Frontal cortex (tissue), 4 donors: ENCODE results near the gene TAB3. TPM values are rescaled to one million over a fixed set of nuclear protein-coding genes. Genes with fewer than 3 reads are reported as not detected.
"Not testable (repeated sequence)": the region's sequence is repeated elsewhere in the genome, so short reads cannot be mapped to it uniquely, and the experiment has no call there.

ENCODE experiments used
- DNase-seq, 2 donors: peaks; one replicate each; pipeline ENCODE4 v3.0.0; 2012; ENCODE audit warnings: low spot score in 2 of 2
- FAIRE-seq: peaks from 2 replicates; lab custom pipeline; 2012; peaks lifted over from hg19 to GRCh38; lab: Jason Lieb, UNC
- total RNA-seq: library from RNA; depleted of rRNA; stranded (reverse); fragments of >200 nt; gene quantifications from one replicate; pipeline ENCODE4 v1.2.3, GENCODE V29; 2014
- donor health status: control.
- donor health status: control.
- donor health status: control.

Gene TAB3
- total RNA-seq, 1 donor from 2014 or later = 17.1 TPM

DNA sequence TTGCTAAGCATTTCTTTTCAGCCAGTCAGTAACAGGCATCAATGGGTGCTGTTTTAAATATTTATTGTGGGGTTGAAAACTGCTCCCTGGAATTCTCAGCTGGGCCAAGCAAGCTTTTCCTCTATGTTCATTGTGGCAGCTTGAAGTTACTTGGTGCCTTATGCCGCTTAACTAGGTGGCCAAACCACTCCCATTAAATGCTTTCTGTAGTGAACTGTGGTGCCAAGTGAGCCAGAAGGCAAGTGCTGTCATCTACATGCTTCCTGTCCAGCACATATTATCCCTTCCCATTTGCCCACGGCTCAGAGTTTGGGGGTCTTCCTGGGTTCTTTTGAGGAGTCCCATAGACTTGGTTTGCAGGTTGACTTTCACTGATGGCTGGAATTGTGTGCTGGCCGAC, 64.8 kb downstream of the TAB3 start:
- FAIRE-seq = no peak
- no peak for DNase-seq

GRCh38 chrX:30822764-30823163, 66.3 kb downstream of the TAB3 start:
- no peak for DNase-seq
- no peak for FAIRE-seq

DNA sequence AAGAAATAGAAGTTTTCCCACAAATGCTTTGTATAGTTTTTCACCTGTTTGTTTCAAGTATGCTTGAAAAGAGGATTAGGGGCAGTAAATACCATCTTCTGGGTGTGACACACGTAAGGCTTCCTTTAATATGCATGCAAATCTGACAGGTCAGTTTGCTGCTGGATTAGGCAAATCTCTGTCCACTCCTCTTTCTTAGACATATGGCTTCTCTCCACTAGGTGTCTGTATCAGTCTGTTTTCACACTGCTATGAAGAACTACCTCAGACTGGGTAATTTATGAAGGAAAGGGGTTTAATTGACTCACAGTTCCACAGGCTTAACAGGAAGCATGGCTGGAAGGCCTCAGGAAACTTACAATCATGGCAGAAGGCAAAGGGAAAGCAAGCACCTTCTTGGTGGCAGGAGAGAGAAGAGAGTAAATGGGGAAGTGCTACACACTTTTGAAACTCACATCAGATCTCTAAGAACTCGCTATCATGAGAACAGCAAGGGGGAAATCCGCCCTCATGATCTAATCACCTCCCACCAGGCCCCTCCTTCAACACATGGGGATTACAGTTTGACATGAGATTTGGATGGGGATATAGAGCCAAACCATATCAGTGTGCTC, 66.9 kb downstream of the TAB3 start:
- FAIRE-seq (no peak), DNase-seq (no peak)

DNA sequence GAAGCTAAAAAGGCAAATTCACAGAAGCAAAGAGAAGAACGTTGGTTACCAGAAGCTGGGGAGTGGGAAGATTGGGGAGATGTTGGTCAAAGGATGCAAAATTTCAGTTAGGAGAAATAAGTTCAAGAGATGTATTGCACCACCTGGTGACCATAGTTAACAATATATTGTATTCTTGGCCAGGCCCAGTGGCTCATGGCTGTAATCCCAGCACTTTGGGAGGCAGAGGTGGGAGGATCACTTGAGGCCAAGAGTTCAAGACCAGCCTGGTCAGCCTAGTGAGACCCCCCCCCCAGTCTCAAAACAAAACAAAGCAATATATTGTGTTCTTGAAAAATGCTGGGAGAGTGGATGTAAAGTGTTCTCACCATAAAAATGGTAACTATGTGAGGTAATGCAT, 67.9 kb downstream of the TAB3 start:
- DNase-seq (no peak), FAIRE-seq (no peak)

GRCh38 chrX:30819080-30819479, 70.0 kb downstream of the TAB3 start:
- DNase-seq = no peak
- no peak for FAIRE-seq

DNA sequence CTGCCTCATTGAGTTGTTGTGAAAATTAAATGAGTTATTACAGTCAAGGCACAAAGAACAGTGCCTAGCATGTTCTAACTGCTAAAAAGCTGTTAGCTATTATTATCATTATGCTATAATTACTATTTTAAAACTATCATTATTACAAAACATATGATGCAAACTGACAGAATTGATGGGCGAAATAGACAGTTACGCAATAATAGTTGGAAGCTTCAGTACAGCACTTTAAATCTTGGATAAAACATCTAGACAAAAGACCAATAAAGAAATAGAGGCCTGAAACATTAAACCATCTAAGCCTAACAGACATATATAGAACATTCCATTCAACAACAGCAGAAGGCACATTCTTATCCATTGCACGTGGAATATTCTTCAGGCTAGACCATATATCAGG, 73.0 kb downstream of the TAB3 start:
- no peak for DNase-seq
- FAIRE-seq = no peak

DNA sequence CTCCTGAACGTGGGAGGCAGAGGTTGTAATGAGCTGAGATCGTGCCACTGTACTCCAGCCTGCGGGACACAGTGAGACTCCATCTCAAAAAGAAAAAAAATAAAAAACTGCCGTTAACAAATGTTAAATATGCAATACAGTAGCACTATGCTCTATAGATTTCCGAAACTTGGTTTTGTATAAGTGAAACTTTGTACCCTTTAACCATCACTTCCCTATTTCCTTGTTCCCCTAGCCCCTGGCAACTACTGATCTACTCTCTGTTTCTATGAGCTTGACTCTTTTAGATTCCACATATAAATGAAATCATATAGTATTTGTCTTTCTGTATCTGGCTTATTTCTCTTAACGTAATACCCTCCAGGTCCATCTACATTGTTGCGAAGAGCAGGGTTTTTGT, 74.1 kb downstream of the TAB3 start:
- FAIRE-seq (no peak), DNase-seq (no peak)

- FAIRE-seq = no peak
- no peak for DNase-seq
Measured at GRCh38 chrX:30812326-30812725, 76.7 kb downstream of the TAB3 start.

DNA sequence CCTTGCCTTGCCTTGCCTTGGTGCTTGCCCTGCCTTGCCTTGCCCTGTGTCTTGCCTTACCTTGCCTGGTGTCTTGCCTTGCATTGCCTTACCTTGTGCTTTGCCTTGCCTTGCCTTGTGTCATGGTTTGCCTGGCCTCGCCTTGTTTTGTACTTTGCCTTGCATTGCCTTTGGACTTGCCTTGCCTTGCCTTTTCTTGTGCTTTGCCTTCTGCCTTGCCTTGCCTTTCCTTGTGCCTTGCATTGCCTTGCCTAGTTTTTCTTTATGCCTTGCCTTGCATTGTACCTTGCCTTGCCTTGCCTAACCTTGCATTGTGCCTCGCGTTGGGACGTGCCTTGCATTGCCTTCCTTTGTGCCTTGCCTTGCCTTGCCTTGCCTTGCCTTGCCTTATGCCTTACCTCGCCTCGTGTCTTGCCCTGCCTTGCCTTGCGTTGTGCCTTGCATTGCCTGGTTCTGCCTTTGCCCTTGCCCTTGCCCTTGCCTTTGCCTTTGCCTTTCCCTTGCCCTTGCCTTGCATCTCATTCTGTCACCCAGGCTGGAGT, 82.8 kb downstream of the TAB3 start:
- no peak for DNase-seq
- FAIRE-seq = no peak

GRCh38 chrX:30804462-30804861, 84.6 kb downstream of the TAB3 start:
- no peak for FAIRE-seq
- DNase-seq = no peak

DNA sequence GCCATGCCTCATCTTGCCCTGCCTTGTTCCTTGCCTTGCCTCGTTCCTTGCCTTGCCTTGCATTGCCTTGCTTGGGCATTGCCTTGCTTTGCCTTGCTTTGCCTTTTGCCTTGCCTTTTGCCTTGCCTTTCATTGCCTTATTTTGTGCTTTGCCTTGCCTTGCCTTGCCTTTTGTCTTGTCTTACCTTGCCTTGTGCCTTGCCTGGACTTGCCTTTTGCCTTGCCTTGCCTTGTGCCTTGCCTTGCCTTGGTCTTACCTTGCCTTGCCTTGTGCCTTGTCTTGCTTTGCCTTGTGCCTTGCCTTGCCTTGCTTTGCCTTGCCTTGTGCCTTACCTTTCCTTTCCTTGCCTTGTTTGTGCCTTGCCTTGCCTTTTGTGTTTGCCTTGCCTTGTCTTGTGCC, 88.2 kb downstream of the TAB3 start:
- no peak for FAIRE-seq
- no peak for DNase-seq

DNA sequence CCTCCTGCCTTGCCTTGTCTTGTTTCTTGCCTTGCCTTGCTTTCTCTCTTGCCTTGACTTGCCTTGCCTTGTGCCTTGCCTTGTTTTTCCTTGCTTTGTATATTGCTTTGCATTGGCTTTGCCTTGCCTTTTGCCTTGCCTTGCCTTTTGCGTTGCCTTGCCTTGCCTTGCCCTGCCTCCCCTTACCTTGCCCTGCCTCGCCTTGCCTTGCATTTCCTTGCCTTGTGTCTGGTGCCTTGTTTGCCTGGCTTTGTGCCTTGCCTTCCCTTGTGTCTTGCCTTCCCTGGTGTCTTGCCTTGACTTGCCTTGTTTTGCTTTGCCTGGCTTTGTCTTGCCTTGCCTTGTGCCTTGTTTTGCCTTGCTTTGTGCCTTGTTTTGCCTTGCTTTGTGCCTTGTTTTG, 89.7 kb downstream of the TAB3 start:
- DNase-seq = no peak
- FAIRE-seq = no peak

GRCh38 chrX:30798810-30799209, 90.2 kb downstream of the TAB3 start:
- no peak for DNase-seq
- FAIRE-seq = no peak

GRCh38 chrX:30797301-30797700, 91.8 kb downstream of the TAB3 start:
- DNase-seq, FAIRE-seq: not testable (repeated sequence)

- no peak for FAIRE-seq
- DNase-seq = no peak
Measured at GRCh38 chrX:30795981-30796958, 92.8 kb downstream of the TAB3 start.

GRCh38 chrX:30794497-30794896, 94.6 kb downstream of the TAB3 start:
- DNase-seq (no peak), FAIRE-seq (no peak)

DNA sequence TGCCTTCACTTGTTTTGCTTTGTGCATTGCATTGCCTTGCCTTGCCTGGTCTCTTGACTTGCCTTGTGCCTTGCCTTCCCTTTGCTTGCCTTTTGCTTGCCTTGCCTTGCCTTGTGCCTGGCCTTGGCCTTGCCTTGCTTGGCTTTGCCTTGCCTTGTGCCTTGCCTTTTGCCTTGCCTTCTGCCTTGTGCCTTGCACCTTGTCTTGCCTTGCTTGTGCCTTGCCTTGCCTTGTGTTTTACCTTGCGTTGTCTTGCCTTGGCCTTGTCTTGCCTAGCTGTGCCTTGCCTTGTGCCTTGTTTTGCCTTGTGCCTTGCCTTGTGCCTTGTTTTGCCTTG, 95.3 kb downstream of the TAB3 start:
- FAIRE-seq = no peak
- no peak for DNase-seq

DNA sequence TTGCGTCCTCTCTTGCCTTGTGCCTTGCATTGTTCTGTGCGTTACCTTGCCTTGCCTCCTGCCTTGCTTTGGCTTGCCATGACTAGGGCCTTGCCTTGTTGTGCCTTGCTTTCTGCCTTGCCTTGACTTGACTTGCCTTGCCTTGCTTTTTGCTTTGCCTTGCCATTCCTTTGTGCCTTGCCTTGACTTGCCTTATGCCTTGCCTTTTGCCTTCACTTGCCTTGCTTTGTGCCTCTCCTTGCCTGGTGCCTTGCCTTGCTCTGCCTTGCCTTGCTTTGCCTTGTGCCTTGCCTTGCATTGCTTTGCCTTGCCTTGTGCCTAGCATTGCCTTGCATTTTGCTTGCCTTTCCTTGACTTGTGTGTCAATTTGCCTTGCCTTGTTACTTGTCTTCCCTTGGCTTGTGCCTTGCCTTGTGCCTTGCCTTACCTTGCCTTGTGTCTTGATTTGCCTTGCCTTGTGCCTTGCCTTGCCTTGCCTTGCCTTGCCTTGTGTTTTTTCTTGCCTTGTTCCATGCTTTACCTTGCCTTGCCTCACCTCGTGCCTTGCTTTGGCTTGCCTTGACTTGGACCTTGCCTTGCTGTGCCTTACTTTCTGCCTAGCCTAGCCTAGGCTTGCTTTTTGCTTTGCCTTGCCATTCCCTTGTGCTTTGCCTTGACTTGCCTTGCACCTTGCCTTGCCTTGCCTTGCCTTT, 95.8 kb downstream of the TAB3 start:
- no peak for DNase-seq
- no peak for FAIRE-seq

DNA sequence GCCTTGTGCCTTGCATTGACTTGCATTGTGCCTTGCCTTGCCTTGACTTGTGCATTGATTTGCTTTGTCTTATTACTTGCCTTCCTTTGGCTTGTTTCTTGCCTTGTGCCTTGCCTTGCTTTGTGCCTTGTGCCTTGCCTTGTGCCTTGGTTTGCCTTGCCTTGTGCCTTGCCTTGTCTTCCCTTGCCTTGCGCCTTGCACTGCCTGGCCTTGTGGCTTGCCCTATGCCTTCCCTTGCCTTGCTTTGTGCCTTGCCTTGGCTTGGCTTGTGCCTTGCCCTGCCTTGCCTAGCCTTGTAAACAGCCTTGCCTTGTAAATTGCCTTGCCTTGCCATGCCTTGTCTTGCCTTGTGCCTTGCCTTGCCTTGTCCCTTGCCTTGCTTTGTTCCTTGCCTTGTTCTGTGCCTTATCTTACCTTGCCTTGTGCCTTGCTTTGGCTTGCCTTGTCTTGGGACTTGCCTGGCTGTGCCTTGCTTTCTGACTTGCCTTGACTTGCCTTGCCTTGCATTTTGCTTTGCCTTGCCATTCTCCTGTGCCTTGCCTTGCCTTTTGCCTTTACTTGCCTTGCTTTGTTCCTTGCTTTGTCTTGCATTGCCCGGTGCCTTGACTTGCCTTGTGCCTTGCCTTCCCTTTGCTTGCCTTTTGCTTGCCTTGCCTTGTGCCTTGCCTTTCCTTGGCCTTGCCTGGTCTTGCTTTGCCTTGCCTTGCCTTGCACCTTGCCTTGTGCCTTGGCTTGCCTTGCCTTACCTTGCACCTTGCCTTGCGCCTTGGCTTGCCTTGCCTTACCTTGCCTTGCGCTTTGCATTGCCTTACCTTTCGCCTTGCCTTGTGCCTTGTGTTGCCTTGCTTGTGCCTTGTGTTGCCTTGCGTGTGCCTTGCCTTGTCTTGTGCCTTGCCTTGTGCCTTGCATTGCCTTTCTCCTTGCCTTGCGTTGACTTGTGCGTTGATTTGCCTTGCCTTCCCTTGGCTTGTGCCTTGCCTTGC, 97.5 kb downstream of the TAB3 start:
- no peak for FAIRE-seq
- DNase-seq = no peak

DNA sequence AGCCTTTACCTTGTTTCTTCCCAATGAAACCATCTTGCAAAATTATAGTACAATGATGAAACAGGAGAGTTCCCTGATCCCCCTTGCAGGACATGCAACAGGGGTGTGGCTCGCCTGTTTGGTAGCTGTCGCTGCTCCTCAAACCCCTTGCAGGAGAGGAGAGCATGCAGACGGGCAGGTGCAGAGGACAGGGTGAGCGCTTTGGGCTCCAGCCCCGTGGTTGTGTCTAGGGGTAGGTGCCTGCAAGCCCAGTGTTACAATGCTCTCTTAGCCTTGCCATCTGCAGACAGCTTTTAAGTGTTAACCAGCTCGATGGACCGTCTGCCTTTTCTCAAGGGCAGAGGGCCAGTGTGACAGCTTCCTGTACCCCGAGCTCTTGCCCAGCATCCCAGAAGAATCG, 102.0 kb downstream of the TAB3 start:
- no peak for DNase-seq
- FAIRE-seq = no peak
